HepG2 (cell line): ENCODE data around the gene S100A10. TPM values are rescaled to one million over a fixed set of nuclear protein-coding genes. Genes with fewer than 3 reads are reported as not detected.

Experiments
- ATAC-seq: fragments of 200-7000 bp; cut with Tn5 transposase; 3 replicates; pipeline ENCODE4 v1.9.1; 2020; ENCODE audit warnings: mild to moderate bottlenecking, moderate library complexity
- BruUV-seq: library from RNA; stranded (reverse); fragments of 400-500 nt; replicated peaks from 2 replicates; lab custom pipeline; 2021; lab: Mats Ljungman, UMichigan
- CTCF ChIA-PET: fragments of 300-600 bp; formaldehyde crosslinking; extraction: SDS; loops from one replicate; lab custom pipeline; 2021; ENCODE audit warnings: low total read pairs, inconsistent platforms, low intra/inter-chr PET ratio; lab: Yijun Ruan, JAX
- POLR2A ChIA-PET: fragments of 350-600 bp; sonication (Branson Sonifier 250); formaldehyde crosslinking; loops from one replicate; lab custom pipeline; 2020; ENCODE audit warnings: antibody characterized with exemption, inconsistent platforms; lab: Yijun Ruan, JAX
- DNase-seq: peaks from one replicate; pipeline ENCODE4 v3.0.0-alpha.2; 2015; ENCODE audit warnings: low spot score
- FAIRE-seq: peaks from 3 replicates; lab custom pipeline; 2011; peaks lifted over from hg19 to GRCh38; lab: Jason Lieb, UNC
- H2AFZ ChIP-seq: one replicate; pipeline ENCODE4 v1.6.1; 2011; ENCODE audit warnings: low read length, inconsistent platforms
- H3K27ac ChIP-seq: fragments of 300-600 bp; 3 replicates; pipeline ENCODE4 v1.8.0; 2011; ENCODE audit warnings: mixed run types, mild to moderate bottlenecking, mixed read lengths, low read length, inconsistent platforms; ENCODE audit not compliant: insufficient read depth; ENCODE audit errors: extremely low read length
- H3K27me3 ChIP-seq, 2 experiments: fragments of 200-600 bp in 1 of 2; 2 replicates in 1 of 2; 3 replicates in 1 of 2; pipeline versions ENCODE4 v1.6.0 to v1.8.0; 2011; ENCODE audit warnings: low read length in 2 of 2, mild to moderate bottlenecking in 2 of 2, moderate library complexity in 2 of 2, inconsistent platforms in 1 of 2; ENCODE audit not compliant: insufficient read depth in 2 of 2, control insufficient read depth in 1 of 2
- H3K36me3 ChIP-seq, 2 experiments: fragments of 200-600 bp in 1 of 2; replicated peaks in 1 of 2; 2 replicates in 1 of 2; 3 replicates in 1 of 2; pipeline versions ENCODE4 v1.5.1 to v1.8.0; 2011; ENCODE audit warnings: low read length in 2 of 2, inconsistent platforms in 1 of 2; ENCODE audit not compliant: insufficient read depth in 2 of 2, control insufficient read depth in 1 of 2
- H3K4me1 ChIP-seq: 2 replicates; pipeline ENCODE4 v1.5.1; 2012; ENCODE audit warnings: low read length, inconsistent platforms; ENCODE audit not compliant: insufficient read depth
- H3K4me2 ChIP-seq: 2 replicates; pipeline ENCODE4 v1.6.0; 2011; ENCODE audit warnings: low read depth, low read length, inconsistent platforms
- H3K4me3 ChIP-seq, 3 experiments: fragments of 200-600 bp in 1 of 3; sonication (generic), shearing (Covaris generic) in 1 of 3; replicated peaks in 1 of 3; 2 replicates each; pipeline ENCODE4 v1.5.1; 2011 to 2016; ENCODE audit warnings: low read length in 3 of 3, inconsistent platforms in 2 of 3, low read depth in 2 of 3, mild to moderate bottlenecking in 2 of 3, control low read depth in 1 of 3, mixed read lengths in 1 of 3; ENCODE audit not compliant: insufficient read depth in 1 of 3
- H3K79me2 ChIP-seq: one replicate; pipeline ENCODE4 v1.6.1; 2011; ENCODE audit warnings: low read length, inconsistent platforms; ENCODE audit not compliant: insufficient read depth
- H3K9ac ChIP-seq: 2 replicates; pipeline ENCODE4 v1.6.0; 2011; ENCODE audit warnings: mild to moderate bottlenecking, low read depth, low read length, inconsistent platforms; ENCODE audit not compliant: insufficient read depth
- H3K9me3 ChIP-seq: 2 replicates; pipeline ENCODE4 v1.5.1; 2012; ENCODE audit warnings: mild to moderate bottlenecking, low read length
- H4K20me1 ChIP-seq: 2 replicates; pipeline ENCODE4 v1.6.0; 2011; ENCODE audit warnings: inconsistent platforms, mild to moderate bottlenecking, low read length, moderate library complexity; ENCODE audit not compliant: insufficient read depth
- CEBPB ChIP-seq: IDR thresholded peaks from 2 replicates; pipeline ENCODE4 v1.6.1; 2011; ENCODE audit warnings: low read depth, low read length, improper control_type of control experiment, borderline replicate concordance
- FOSL2 ChIP-seq: sonication (generic); formaldehyde crosslinking; IDR thresholded peaks from 2 replicates; pipeline ENCODE4 v1.4.0; 2020; ENCODE audit warnings: missing genetic modification reagents
- HMG20A ChIP-seq: IDR thresholded peaks from 2 replicates; pipeline ENCODE4 v1.6.1; 2016; ENCODE audit warnings: borderline replicate concordance
- PAF1 ChIP-seq: IDR thresholded peaks from 2 replicates; pipeline ENCODE4 v1.6.1; 2016; ENCODE audit warnings: missing genetic modification reagents, missing compliant biosample characterization
- RFX1 ChIP-seq: fragments of 450-650 bp; IDR thresholded peaks from 2 replicates; pipeline ENCODE4 v1.6.1; 2017
- TCF7L2 ChIP-seq: IDR thresholded peaks from 2 replicates; pipeline ENCODE4 v1.6.1; 2011; ENCODE audit warnings: mild to moderate bottlenecking, low read depth, low read length, moderate library complexity
- ZNF337 ChIP-seq: sonication (generic); formaldehyde crosslinking; IDR thresholded peaks from 2 replicates; pipeline ENCODE4 v1.5.1; 2020; ENCODE audit warnings: missing genetic modification reagents, low read depth, mild to moderate bottlenecking, borderline replicate concordance
- ZNF350 ChIP-seq: sonication (generic); formaldehyde crosslinking; IDR thresholded peaks from 2 replicates; pipeline ENCODE4 v1.4.0; 2020; ENCODE audit warnings: mild to moderate bottlenecking, low read depth, missing genetic modification reagents, borderline replicate concordance
- WGBS: methylation state at CpG from one replicate; pipeline ENCODE4 v1.1.6; 2017; ENCODE audit warnings: low lambda C conversion rate; 5-methylcytosine and 5-hydroxymethylcytosine counted together
- in situ Hi-C: cut with HindIII; loops from 2 replicates; pipeline ENCODE4 v1.10.0; 2017; ENCODE audit warnings: low pct_unique_long_range_greater_than_20kb; ENCODE audit not compliant: extremely low pct_ligation_motif_present
- intact Hi-C: fragments of 100-400 bp; cut with micrococcal nuclease; formaldehyde crosslinking; loops from one replicate; pipeline ENCODE4 v1.10.0; 2022; ENCODE audit not compliant: unreplicated experiment
- polyA plus RNA-seq, 8 experiments: library from polyadenylated mRNA; depleted of rRNA in 3 of 8; stranded (reverse) in 7 of 8; unstranded in 1 of 8; fragments of >200 nt; fragmentation: Illumina TruSeq in 4 of 8; extraction: Trizol in 4 of 8; gene quantifications; 2 replicates each; pipeline versions ENCODE4 v1.2.1 to v1.2.3, GENCODE V29; 2011 to 2016; ENCODE audit warnings: low read depth in 4 of 8, missing spikeins in 1 of 8, mixed read lengths in 1 of 8; ENCODE audit not compliant: insufficient read depth in 1 of 8
- total RNA-seq, 5 experiments: library from RNA; depleted of rRNA; stranded (reverse); fragments of >200 nt; fragmentation: Illumina TruSeq; extraction: Trizol; gene quantifications; 2 replicates each; pipeline ENCODE4 v1.2.3, GENCODE V29; 2016; ENCODE audit warnings: low read depth in 1 of 5
- TF ChIP-seq, protein P1 (sequence below): sonication (generic); formaldehyde crosslinking; IDR thresholded peaks from 2 replicates; pipeline ENCODE4 v1.5.1; 2020; ENCODE audit warnings: missing genetic modification reagents, mild to moderate bottlenecking, borderline replicate concordance
- TF ChIP-seq, protein P2 (sequence below): sonication (generic); formaldehyde crosslinking; IDR thresholded peaks from 2 replicates; pipeline ENCODE4 v1.5.0; 2020; ENCODE audit warnings: missing genetic modification reagents

The S100A10 gene
- total and polyA plus RNA-seq, 2 of the 13 experiments (the other 11 are each of a cell fraction or from before 2014, with no cell fraction given), result 16.8 to 28.7 TPM

DNA sequence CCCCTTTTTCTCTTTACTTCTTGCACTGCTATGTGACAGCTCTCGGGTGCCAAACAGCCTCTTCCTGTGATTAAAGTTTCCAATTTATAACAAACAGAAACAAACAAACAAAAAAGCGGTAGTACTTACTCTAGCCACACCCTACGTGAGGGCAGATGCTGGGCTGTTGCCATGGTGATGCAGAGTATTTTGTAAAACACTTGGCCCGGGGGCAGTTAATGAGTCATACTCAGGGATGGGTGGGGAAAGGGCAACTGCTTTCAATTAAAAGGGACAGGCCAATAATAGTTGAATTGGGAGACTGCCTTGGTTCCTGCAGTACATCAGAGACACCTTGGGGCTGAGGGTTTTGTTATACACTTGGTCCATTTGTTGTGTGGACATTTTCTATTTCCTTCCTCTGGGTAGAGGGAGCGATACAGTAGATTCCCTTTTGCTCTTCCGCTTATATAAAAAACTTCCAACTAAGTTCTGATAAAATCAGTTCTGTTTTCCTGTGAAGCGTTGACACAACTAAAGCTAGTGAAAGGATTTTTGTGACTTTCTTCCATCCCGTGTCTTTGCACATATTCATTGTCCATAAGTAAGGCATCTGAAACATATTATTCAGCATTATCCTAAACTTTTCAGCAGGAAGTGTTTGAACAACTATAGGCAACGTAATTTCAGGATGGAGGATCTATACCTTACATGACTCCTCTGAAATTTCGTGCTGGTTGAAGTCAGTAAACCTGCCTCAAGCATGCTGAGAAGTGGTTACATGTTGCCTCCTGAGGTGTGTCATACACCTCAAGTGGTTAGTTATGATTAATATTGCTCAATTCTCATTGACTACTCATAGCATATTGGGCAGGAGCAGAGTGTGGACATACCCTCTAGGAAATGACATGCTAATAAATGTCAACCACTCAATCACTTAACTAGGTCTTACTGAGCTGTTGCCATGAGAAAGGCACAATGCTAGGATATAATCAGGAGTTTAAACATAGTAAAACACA lies 47.6 kb downstream of the S100A10 start:
- Histone ChIP-seq H3K27ac (no peak overlapping the region), H3K27me3 (no peaks in the 10 kb centered on the region; a peak in 2 of 5 replicates), H3K4me2 (no peak overlapping the region), H4K20me1 (no peaks in the 10 kb centered on the region), H3K36me3 (no peaks in the 10 kb centered on the region), H3K9ac (no peak overlapping the region), H3K79me2 (no peaks in the 10 kb centered on the region), H3K4me1 (peaks cover 5% of the 10 kb centered on the region), H2AFZ (no peak overlapping the region), H3K4me3 (no peak overlapping the region), H3K9me3 (no peaks in the 10 kb centered on the region)
- TF ChIP-seq, protein P1, sequence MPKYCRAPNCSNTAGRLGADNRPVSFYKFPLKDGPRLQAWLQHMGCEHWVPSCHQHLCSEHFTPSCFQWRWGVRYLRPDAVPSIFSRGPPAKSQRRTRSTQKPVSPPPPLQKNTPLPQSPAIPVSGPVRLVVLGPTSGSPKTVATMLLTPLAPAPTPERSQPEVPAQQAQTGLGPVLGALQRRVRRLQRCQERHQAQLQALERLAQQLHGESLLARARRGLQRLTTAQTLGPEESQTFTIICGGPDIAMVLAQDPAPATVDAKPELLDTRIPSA (CRISPR knock-in tag), result no peak
- TF ChIP-seq ZNF350 (no peak), FOSL2 (0 out of 2 replicates have a peak, but pooled peaks have one; percentile 10), ZNF337 (CRISPR knock-in tag) (no peak), TCF7L2 (no peak), HMG20A (CRISPR knock-in tag) (no peak), CEBPB (0 out of 2 replicates have a peak, but pooled peaks have one; percentile 11), PAF1 (CRISPR knock-in tag) (no peak), RFX1 (peak; percentile 32; the same call in 1 of the 2 replicates)
- TF ChIP-seq, protein P2, sequence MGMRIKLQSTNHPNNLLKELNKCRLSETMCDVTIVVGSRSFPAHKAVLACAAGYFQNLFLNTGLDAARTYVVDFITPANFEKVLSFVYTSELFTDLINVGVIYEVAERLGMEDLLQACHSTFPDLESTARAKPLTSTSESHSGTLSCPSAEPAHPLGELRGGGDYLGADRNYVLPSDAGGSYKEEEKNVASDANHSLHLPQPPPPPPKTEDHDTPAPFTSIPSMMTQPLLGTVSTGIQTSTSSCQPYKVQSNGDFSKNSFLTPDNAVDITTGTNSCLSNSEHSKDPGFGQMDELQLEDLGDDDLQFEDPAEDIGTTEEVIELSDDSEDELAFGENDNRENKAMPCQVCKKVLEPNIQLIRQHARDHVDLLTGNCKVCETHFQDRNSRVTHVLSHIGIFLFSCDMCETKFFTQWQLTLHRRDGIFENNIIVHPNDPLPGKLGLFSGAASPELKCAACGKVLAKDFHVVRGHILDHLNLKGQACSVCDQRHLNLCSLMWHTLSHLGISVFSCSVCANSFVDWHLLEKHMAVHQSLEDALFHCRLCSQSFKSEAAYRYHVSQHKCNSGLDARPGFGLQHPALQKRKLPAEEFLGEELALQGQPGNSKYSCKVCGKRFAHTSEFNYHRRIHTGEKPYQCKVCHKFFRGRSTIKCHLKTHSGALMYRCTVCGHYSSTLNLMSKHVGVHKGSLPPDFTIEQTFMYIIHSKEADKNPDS (CRISPR knock-in tag), result no peak
- 24% methylated on average over 10 of the region's 10 CpGs for WGBS
- BruUV-seq, result no TSS peak
- intact Hi-C loops (no loop called here), in situ Hi-C loops (no loop called here)
- ATAC-seq, result no peak
- ChIA-PET CTCF (no interaction called here), POLR2A (no interaction called here)
- no peak for FAIRE-seq
- peak; percentile 20 for DNase-seq
